HEK293T (cell line): Measurements from ENCODE around the gene JAML.

Source experiments
- CTBP1 ChIP-seq: fragments of 450-650 bp; IDR thresholded peaks from 2 replicates; pipeline ENCODE4 v1.6.1; 2016; ENCODE audit warnings: borderline replicate concordance
- ELF4 ChIP-seq: fragments of 450-650 bp; IDR thresholded peaks from 2 replicates; pipeline ENCODE4 v1.6.1; 2017; ENCODE audit warnings: antibody characterized with exemption
- FOXK2 ChIP-seq: fragments of 450-650 bp; IDR thresholded peaks from 2 replicates; pipeline ENCODE4 v1.6.1; 2016; ENCODE audit warnings: mild to moderate bottlenecking
- FOXM1 ChIP-seq: fragments of 450-650 bp; IDR thresholded peaks from 2 replicates; pipeline ENCODE4 v1.6.1; 2017; ENCODE audit warnings: mild to moderate bottlenecking, borderline replicate concordance
- HDGF ChIP-seq: fragments of 450-650 bp; IDR thresholded peaks from 2 replicates; pipeline ENCODE4 v1.6.1; 2017; ENCODE audit warnings: antibody characterized with exemption, borderline replicate concordance
- LEF1 ChIP-seq: fragments of 450-650 bp; IDR thresholded peaks from 2 replicates; pipeline ENCODE4 v1.6.1; 2017; ENCODE audit warnings: mild to moderate bottlenecking, borderline replicate concordance
- SUZ12 ChIP-seq: fragments of 450-650 bp; IDR thresholded peaks from 2 replicates; pipeline ENCODE4 v1.6.1; 2016; ENCODE audit warnings: mild to moderate bottlenecking
- TARDBP ChIP-seq: fragments of 450-650 bp; IDR thresholded peaks from 2 replicates; pipeline ENCODE4 v1.6.1; 2016

DNA sequence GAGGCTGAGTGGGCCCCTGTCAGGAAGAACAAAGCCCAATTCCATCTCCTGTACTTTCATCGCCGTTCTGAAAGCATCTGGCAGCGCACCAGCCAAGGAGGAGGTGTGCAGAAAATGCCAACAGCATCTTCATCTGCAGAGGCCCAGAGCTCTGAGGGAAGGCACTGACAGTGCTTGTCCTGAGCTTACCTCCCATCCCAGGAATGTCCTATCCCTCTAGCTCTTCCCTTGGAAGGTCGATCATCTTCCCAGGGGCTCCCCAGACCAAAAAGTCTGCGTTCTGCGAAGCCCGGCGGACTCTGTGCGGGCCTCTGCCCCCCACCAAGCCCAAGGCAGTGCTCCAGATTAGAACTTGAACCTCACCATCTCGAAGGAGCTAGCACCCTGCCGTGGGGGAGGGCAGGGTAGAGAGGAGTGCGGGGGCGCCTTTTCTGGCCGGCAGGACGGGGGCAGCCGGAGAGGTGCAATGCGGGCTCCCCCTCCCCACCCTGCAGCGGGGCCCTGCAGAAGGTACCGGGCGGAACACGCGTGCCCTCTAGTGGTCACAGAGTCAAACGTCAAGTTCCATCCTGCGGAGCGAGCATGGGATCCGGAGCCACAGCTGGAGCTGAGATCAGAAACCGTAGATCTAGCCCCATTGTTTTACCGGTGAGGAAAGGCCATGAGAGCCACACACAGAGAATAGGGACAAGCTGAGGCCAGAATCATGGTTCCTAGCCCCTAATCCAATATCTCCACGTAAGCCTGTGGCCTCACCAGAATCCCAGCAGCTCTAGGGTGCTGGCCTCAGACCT is 53.3 kb downstream of the JAML start:
- TF ChIP-seq ELF4 (no peak), TARDBP (no peak), FOXK2 (no peak), FOXM1 (no peak), HDGF (no peak), SUZ12 (no peak), LEF1 (no peak), CTBP1 (no peak)
